K562 (cell line): ENCODE results near the gene PAIP2. TPM values are rescaled to one million over a fixed set of nuclear protein-coding genes. Genes with fewer than 3 reads are reported as not detected.
A peak's percentile ranks its signal among the peaks of the same experiment; 100 is the strongest.

Source experiments
- ATAC-seq: fragments of 200-7000 bp; cut with Tn5 transposase; 3 replicates; pipeline ENCODE4 v1.9.1; 2020; ENCODE audit warnings: moderate library complexity
- Bru-seq: library from RNA; stranded (reverse); fragments of 400-500 nt; gene quantifications from one replicate; lab custom pipeline; 2021; lab: Mats Ljungman, UMichigan
- BruChase-seq, 2 experiments: library from RNA; stranded (reverse); fragments of 400-500 nt; gene quantifications; one replicate each; lab custom pipeline; 2021; lab: Mats Ljungman, UMichigan
- BruUV-seq: library from RNA; stranded (reverse); fragments of 400-500 nt; replicated peaks from 2 replicates; lab custom pipeline; 2021; lab: Mats Ljungman, UMichigan
- CTCF ChIA-PET: fragments of 300-600 bp; formaldehyde crosslinking; extraction: SDS; loops from one replicate; lab custom pipeline; 2021; ENCODE audit warnings: low intra/inter-chr PET ratio; lab: Yijun Ruan, JAX
- POLR2A ChIA-PET: fragments of 300-600, 350-650 bp; sonication (Branson Sonifier 250); formaldehyde crosslinking; extraction: SDS; loops from one replicate; lab custom pipeline; 2021; ENCODE audit warnings: antibody characterized with exemption, inconsistent platforms; lab: Yijun Ruan, JAX
- DNase-seq, 4 experiments: peaks; one replicate each; pipeline versions ENCODE4 v3.0.0 to v3.0.0-alpha.2; 2011 to 2018; ENCODE audit warnings: low spot score in 3 of 4, mixed read lengths in 3 of 4; ENCODE audit errors: extremely low read depth in 1 of 4
- FAIRE-seq: peaks from 2 replicates; lab custom pipeline; 2011; peaks lifted over from hg19 to GRCh38; lab: Jason Lieb, UNC
- H2AFZ ChIP-seq: 2 replicates; pipeline ENCODE4 v1.6.0; 2011; ENCODE audit warnings: low read depth, low read length, control low read depth, inconsistent platforms
- H3K27ac ChIP-seq: fragments of 200-600 bp; 3 replicates; pipeline ENCODE4 v1.8.0; 2011; ENCODE audit warnings: low read depth, mild to moderate bottlenecking, control low read depth, inconsistent platforms, low read length, moderate library complexity, mixed read lengths; ENCODE audit errors: extremely low read depth
- H3K27me3 ChIP-seq, 2 experiments: fragments of 300-600 bp in 1 of 2; 2 replicates in 1 of 2; 3 replicates in 1 of 2; pipeline versions ENCODE4 v1.6.0 to v1.8.0; 2011; ENCODE audit warnings: inconsistent platforms in 2 of 2, low read length in 2 of 2, mild to moderate bottlenecking in 1 of 2, mixed read lengths in 1 of 2, moderate library complexity in 1 of 2; ENCODE audit not compliant: control insufficient read depth in 2 of 2, insufficient read depth in 2 of 2
- H3K36me3 ChIP-seq: fragments of 300-600 bp; 3 replicates; pipeline ENCODE4 v1.8.0; 2011; ENCODE audit warnings: mild to moderate bottlenecking, low read length, inconsistent platforms; ENCODE audit not compliant: control insufficient read depth, insufficient read depth
- H3K4me1 ChIP-seq, 2 experiments: fragments of 200-600 bp in 1 of 2; replicated peaks in 1 of 2; 2 replicates in 1 of 2; 3 replicates in 1 of 2; pipeline versions ENCODE4 v1.5.1 to v1.8.0; 2011; ENCODE audit warnings: inconsistent platforms in 2 of 2, low read length in 2 of 2, mild to moderate bottlenecking in 1 of 2, mixed read lengths in 1 of 2, moderate library complexity in 1 of 2; ENCODE audit not compliant: control insufficient read depth in 2 of 2, insufficient read depth in 2 of 2
- H3K4me2 ChIP-seq: 2 replicates; pipeline ENCODE4 v1.6.1; 2011; ENCODE audit warnings: low read length, control low read depth, inconsistent platforms, mixed read lengths; ENCODE audit not compliant: insufficient read depth
- H3K4me3 ChIP-seq: fragments of 200-600 bp; sonication (generic), shearing (Covaris generic); 2 replicates; pipeline ENCODE4 v1.5.1; 2016; ENCODE audit warnings: control low read depth, inconsistent platforms
- H3K79me2 ChIP-seq: fragments of 200-600 bp; 3 replicates; pipeline ENCODE4 v1.8.0; 2011; ENCODE audit warnings: low read length, inconsistent platforms; ENCODE audit not compliant: control insufficient read depth, insufficient read depth
- H3K9ac ChIP-seq, 2 experiments: 2 replicates each; pipeline versions ENCODE4 v1.6.0 to v1.6.1; 2011; ENCODE audit warnings: low read depth in 2 of 2, low read length in 2 of 2, control low read depth in 1 of 2, inconsistent platforms in 1 of 2, mild to moderate bottlenecking in 1 of 2, mixed read lengths in 1 of 2; ENCODE audit not compliant: insufficient read depth in 1 of 2
- H3K9me1 ChIP-seq: one replicate; pipeline ENCODE4 v1.6.0; 2011; ENCODE audit warnings: inconsistent platforms, mild to moderate bottlenecking, low read length, moderate library complexity; ENCODE audit not compliant: control insufficient read depth, insufficient read depth
- H3K9me3 ChIP-seq: replicated peaks from 2 replicates; pipeline ENCODE4 v1.5.1; 2011; ENCODE audit warnings: low read depth, low read length, inconsistent platforms; ENCODE audit not compliant: control insufficient read depth, insufficient read depth
- H4K20me1 ChIP-seq: replicated peaks from 2 replicates; pipeline ENCODE4 v1.6.1; 2011; ENCODE audit warnings: low read length, inconsistent platforms, mixed read lengths; ENCODE audit not compliant: control insufficient read depth, insufficient read depth
- GABPA ChIP-seq: fragments of 200-800 bp; sonication (Bioruptor generic); conservative IDR thresholded peaks from 2 replicates; pipeline ENCODE4 v1.6.1; 2016; ENCODE audit warnings: low read depth, missing genetic modification characterization, missing compliant biosample characterization
- KHSRP ChIP-seq: fragments of 450-650 bp; IDR thresholded peaks from 2 replicates; pipeline ENCODE4 v1.6.1; 2017
- LEF1 ChIP-seq: fragments of 450-650 bp; IDR thresholded peaks from 2 replicates; pipeline ENCODE4 v1.6.1; 2016; ENCODE audit warnings: mild to moderate bottlenecking
- MAX ChIP-seq: sonication (generic); formaldehyde crosslinking; IDR thresholded peaks from 2 replicates; pipeline ENCODE4 v1.9.0; 2022; ENCODE audit warnings: mild to moderate bottlenecking, missing genetic modification reagents
- WGBS: fragments of 100-300 bp; shearing (Covaris generic); methylation state at CpG from one replicate; pipeline ENCODE4 v1.1.6; 2016; ENCODE audit warnings: low coverage, mixed read lengths; ENCODE audit not compliant: insufficient coverage; ENCODE audit errors: missing lambda C conversion rate; 5-methylcytosine and 5-hydroxymethylcytosine counted together
- in situ Hi-C: fragments of 300-500 bp; cut with MboI; formaldehyde crosslinking; loops from 4 replicates; pipeline ENCODE4 v1.15.0; 2018; ENCODE audit warnings: inconsistent platforms, mixed read lengths
- intact Hi-C: fragments of 100-400 bp; cut with micrococcal nuclease; formaldehyde crosslinking; loops from 2 replicates; pipeline ENCODE4 v1.14.2; 2022
- long read RNA-seq, 3 experiments: library from polyadenylated mRNA in 2 of 3; library from RNA in 1 of 3; unstranded in 2 of 3; stranded (forward) in 1 of 3; transcript quantifications; one replicate each; pipeline ENCODE4 v2.0.0, GENCODE V29; 2019 to 2022
- polyA minus RNA-seq, 3 experiments: library from RNA; depleted of rRNA, polyadenylated mRNA; stranded (reverse); fragments of >200 nt; gene quantifications; 2 replicates each; pipeline ENCODE4 v1.2.3, GENCODE V29; 2011
- polyA plus RNA-seq, 8 experiments: library from polyadenylated mRNA; depleted of rRNA in 4 of 8; stranded (reverse) in 5 of 8; unstranded in 3 of 8; fragments of >200 nt; fragmentation: Nextera tagmentation in 2 of 8; fragmentation: Illumina TruSeq in 1 of 8; extraction: Ambion mirVana in 2 of 8; extraction: Trizol in 1 of 8; gene quantifications; 2 replicates each; pipeline versions ENCODE4 v1.2.1 to v1.2.3, GENCODE V29; 2011 to 2014; ENCODE audit warnings: inconsistent platforms in 1 of 8, missing spikeins in 1 of 8
- total RNA-seq, 7 experiments: library from RNA; depleted of rRNA in 6 of 7; stranded (reverse); fragments of >200 nt in 6 of 7; fragmentation: Illumina TruSeq in 2 of 7; extraction: Trizol in 2 of 7; gene quantifications; 2 replicates each; pipeline versions ENCODE4 v1.2.1 to v1.2.3, GENCODE V29; 2011 to 2021; ENCODE audit warnings: low replicate concordance in 1 of 7

PAIP2 gene, protein sequence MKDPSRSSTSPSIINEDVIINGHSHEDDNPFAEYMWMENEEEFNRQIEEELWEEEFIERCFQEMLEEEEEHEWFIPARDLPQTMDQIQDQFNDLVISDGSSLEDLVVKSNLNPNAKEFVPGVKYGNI
- total RNA-seq (2011; cell fraction: chromatin; rRNA removed; ENCODE audit: low replicate concordance) = 45.9 and 94.2 TPM in 2 replicates
- 26.8 and 27.1 TPM in 2 replicates for total RNA-seq (2011; cell fraction: nucleolus; rRNA removed)
- 49.4 and 71.2 TPM in 2 replicates for total RNA-seq (2011; cell fraction: nucleoplasm; rRNA removed)
- total RNA-seq (2014; rRNA removed) (84.5 and 89.3 TPM in 2 replicates), total RNA-seq (2014; rRNA removed; fragmentation: Illumina TruSeq; extraction: Trizol) (96.6 and 114 TPM in 2 replicates), total RNA-seq (2015; rRNA removed; fragmentation: Illumina TruSeq; extraction: Trizol) (67.0 and 78.3 TPM in 2 replicates), total RNA-seq (2021) (100 and 108 TPM in 2 replicates), polyA plus RNA-seq (2011; rRNA removed) (148 and 173 TPM in 2 replicates), polyA plus RNA-seq (2014; fragmentation: Illumina TruSeq; extraction: Trizol) (177 and 187 TPM in 2 replicates), polyA plus RNA-seq (2014; fragmentation: Nextera tagmentation; extraction: Ambion mirVana) (100 to 1,000 TPM; 152 to 180 TPM), polyA plus RNA-seq (2014; rRNA removed) (114 and 128 TPM in 2 replicates), polyA minus RNA-seq (2011; rRNA and poly(A)+ RNA removed) (101 and 135 TPM in 2 replicates), Bru-seq, nascent RNA (percentile 89 among the genes with signal in this experiment), BruChase-seq, experiment 1, labeled RNA remaining after a 2-hour chase (percentile 92 among the genes with signal in this experiment), BruChase-seq, experiment 2, labeled RNA remaining after a 6-hour chase (percentile 91 among the genes with signal in this experiment)
- 36.9 and 70.8 TPM in 2 replicates for polyA plus RNA-seq (2011; cell fraction: cytosol; rRNA removed)
- polyA plus RNA-seq (2011; cell fraction: nucleus; rRNA removed) = 19.2 and 31.0 TPM in 2 replicates
- 115 and 142 TPM in 2 replicates for polyA plus RNA-seq (2012)
- 59.9 and 67.9 TPM in 2 replicates for polyA minus RNA-seq (2011; cell fraction: cytosol; rRNA and poly(A)+ RNA removed)
- 12.5 and 26.5 TPM in 2 replicates for polyA minus RNA-seq (2011; cell fraction: nucleus; rRNA and poly(A)+ RNA removed)
- long read RNA-seq, experiment 1, transcript PAIP2-206 (3 exons, 815 nt) = minor isoform, 8 of 548 reads
- long read RNA-seq, experiment 1, transcript PAIP2-201 (4 exons, 1,459 nt) = major isoform, 412 of 548 reads
- long read RNA-seq, experiment 1, partial matches to known transcripts = 20 of 548 reads
- long read RNA-seq, experiment 1, other reads (novel, unspliced or antisense) = 108 of 548 reads
- long read RNA-seq, experiment 2, transcript PAIP2-201 (4 exons, 1,459 nt) = major isoform, 98 of 177 reads
- long read RNA-seq, experiment 2, partial matches to known transcripts = 68 of 177 reads
- long read RNA-seq, experiment 2, other reads (novel, unspliced or antisense) = 10 of 177 reads
- long read RNA-seq, experiment 3, transcript PAIP2-201 (4 exons, 1,459 nt) = major isoform, 195 of 207 reads
- long read RNA-seq, experiment 3, partial matches to known transcripts = 2 of 207 reads
- long read RNA-seq, experiment 3, other reads (novel, unspliced or antisense) = 6 of 207 reads

GRCh38 chr5:139341689-139342422 lies at the start of gene PAIP2:
TSS of gene PAIP2 (plus strand) at chr5:139341854. CDS start at chr5:139363785, 21,931 bp downstream.
- H3K79me2 ChIP-seq = peaks cover 52% of the 10 kb centered on the region
- TF ChIP-seq KHSRP = no peak
- peak; percentile 97 for TF ChIP-seq MAX (CRISPR knock-in tag)
- TF ChIP-seq LEF1 = peak; percentile 28; the same call in 1 of the 2 replicates
- TF ChIP-seq GABPA (tag) = peak; percentile 96

More at GRCh38 chr5:139341689-139342422, at the start of gene PAIP2:
- peaks cover 26% of the 10 kb centered on the region for H4K20me1 ChIP-seq
- no TSS peak for BruUV-seq
- H3K27ac ChIP-seq = peak within 1 kb of the TSS; percentile 100
- DNase-seq (peak; percentile 89 to 100 (median 92)), FAIRE-seq (peak; percentile 86), ATAC-seq (peak; percentile 88)
- H3K36me3 ChIP-seq = peaks cover 18% of the 10 kb centered on the region
- peak within 1 kb of the TSS; percentile 92 for H2AFZ ChIP-seq
- H3K4me3 ChIP-seq = peak within 1 kb of the TSS; percentile 86
- WGBS = under 1% methylated on average over 59 of the region's 66 CpGs
- peak within 1 kb of the TSS; percentile 91 for H3K4me2 ChIP-seq
- POLR2A ChIA-PET = interaction anchor here (0.6 to 3.3 kb wide), 23 partner anchors 9 to 1123 kb away, joined by 3 to 26 read pairs (median 3); partner anchors contain the start of genes HSPA9 and MATR3
- peaks cover 11 to 13% of the 10 kb centered on the region in 2 experiments; a peak in 4 of 5 replicates for H3K4me1 ChIP-seq
- CTCF ChIA-PET = no interaction called here
- H3K27me3 ChIP-seq = no peaks in the 10 kb centered on the region
- peak within 1 kb of the TSS; percentile 99 to 100 for H3K9ac ChIP-seq
- H3K9me1 ChIP-seq = no peaks in the 10 kb centered on the region
- in situ Hi-C loops (no loop called here), intact Hi-C loops (loop anchor here (2.0 to 5.0 kb wide), 4 partner anchors 45 to 765 kb away; partner anchors contain the start of genes HSPA9 and SPATA24)
- H3K9me3 ChIP-seq = no peaks in the 10 kb centered on the region
